ENCODE results near the gene FES.

DNA sequence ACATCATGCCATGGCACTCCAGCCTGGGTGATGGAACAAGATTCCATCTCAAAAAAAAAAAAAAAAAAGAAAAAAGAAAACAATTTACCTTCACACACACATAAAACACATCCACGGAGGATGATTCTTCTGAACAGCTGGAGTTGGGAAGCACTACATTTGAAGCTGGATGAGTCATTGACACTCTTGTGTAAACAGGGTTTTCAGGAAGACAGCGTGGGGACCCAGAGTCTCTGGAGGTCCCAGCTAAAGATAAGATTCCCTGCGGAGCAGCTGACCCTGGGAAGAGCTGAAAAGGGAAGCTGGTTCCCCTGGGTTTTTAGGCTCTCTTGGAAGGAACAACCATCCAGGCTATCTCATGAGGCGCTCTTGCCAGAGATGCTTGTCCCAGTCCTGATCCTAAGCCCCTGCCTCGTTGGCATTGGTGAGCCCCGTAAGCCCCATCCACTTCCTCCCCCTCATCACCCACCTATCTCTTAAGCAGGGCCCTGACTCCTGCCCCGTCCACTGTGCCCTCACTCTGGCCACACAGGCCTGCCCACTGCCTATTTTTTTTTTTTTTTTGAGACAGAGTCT lies 47.9 kb upstream of the FES start:
- TF ChIP-seq KDM1A (IDR thresholded peaks at IDR 0.05; ENCODE audit: low read depth) (no peak), EP300 (IDR thresholded peaks at IDR 0.05) (no peak), CTCF (IDR thresholded peaks at IDR 0.05) (no peak), HDAC2 (IDR thresholded peaks at IDR 0.05) (no peak), POLR2A (IDR thresholded peaks at IDR 0.05; ENCODE audit: low read length) (no peak), NPAS2 (CRISPR knock-in tag; IDR thresholded peaks at IDR 0.05; ENCODE audit: borderline replicate concordance) (no peak), ESRRA (IDR thresholded peaks at IDR 0.05; ENCODE audit: borderline replicate concordance, low read length) (no peak), BHLHE40 (IDR thresholded peaks at IDR 0.05; ENCODE audit: low read depth, low read length) (no peak), ZNF302 (CRISPR knock-in tag; IDR thresholded peaks at IDR 0.05) (no peak), USF2 (IDR thresholded peaks at IDR 0.05) (no peak), RARB (CRISPR knock-in tag; IDR thresholded peaks at IDR 0.05) (no peak), REST (IDR thresholded peaks at IDR 0.05) (no peak)
- TF ChIP-seq, protein P1, sequence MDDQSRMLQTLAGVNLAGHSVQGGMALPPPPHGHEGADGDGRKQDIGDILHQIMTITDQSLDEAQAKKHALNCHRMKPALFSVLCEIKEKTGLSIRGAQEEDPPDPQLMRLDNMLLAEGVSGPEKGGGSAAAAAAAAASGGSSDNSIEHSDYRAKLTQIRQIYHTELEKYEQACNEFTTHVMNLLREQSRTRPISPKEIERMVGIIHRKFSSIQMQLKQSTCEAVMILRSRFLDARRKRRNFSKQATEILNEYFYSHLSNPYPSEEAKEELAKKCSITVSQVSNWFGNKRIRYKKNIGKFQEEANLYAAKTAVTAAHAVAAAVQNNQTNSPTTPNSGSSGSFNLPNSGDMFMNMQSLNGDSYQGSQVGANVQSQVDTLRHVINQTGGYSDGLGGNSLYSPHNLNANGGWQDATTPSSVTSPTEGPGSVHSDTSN (IDR thresholded peaks at IDR 0.05): no peak
- TF ChIP-seq, protein P2, sequence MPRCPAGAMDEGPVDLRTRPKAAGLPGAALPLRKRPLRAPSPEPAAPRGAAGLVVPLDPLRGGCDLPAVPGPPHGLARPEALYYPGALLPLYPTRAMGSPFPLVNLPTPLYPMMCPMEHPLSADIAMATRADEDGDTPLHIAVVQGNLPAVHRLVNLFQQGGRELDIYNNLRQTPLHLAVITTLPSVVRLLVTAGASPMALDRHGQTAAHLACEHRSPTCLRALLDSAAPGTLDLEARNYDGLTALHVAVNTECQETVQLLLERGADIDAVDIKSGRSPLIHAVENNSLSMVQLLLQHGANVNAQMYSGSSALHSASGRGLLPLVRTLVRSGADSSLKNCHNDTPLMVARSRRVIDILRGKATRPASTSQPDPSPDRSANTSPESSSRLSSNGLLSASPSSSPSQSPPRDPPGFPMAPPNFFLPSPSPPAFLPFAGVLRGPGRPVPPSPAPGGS (IDR thresholded peaks at IDR 0.05): no peak
